CD8-positive, alpha-beta memory T cell (primary cell): ENCODE results near the gene PPP6R3. TPM values are rescaled to one million over a fixed set of nuclear protein-coding genes. Genes with fewer than 3 reads are reported as not detected.

Experiments used
- CTCF ChIA-PET: fragments of 350-600 bp; sonication (Branson Sonifier 250); formaldehyde crosslinking; loops from one replicate; lab custom pipeline; 2021; ENCODE audit warnings: antibody characterized with exemption; lab: Charles Lee
- POLR2A ChIA-PET: fragments of 350-600 bp; sonication (Branson Sonifier 250); formaldehyde crosslinking; loops from one replicate; lab custom pipeline; 2021; ENCODE audit warnings: antibody characterized with exemption; lab: Charles Lee
- DNase-seq, 5 donors: peaks; one replicate each; pipeline versions ENCODE4 v3.0.0 to v3.0.0-alpha.2; 2020 to 2022; ENCODE audit warnings: mixed read lengths in 1 of 5
- H3K27ac ChIP-seq: one replicate; pipeline ENCODE4 v1.7.0; 2013; ENCODE audit warnings: low read depth, mild to moderate bottlenecking, low read length, moderate library complexity
- H3K27me3 ChIP-seq: 2 replicates; pipeline ENCODE4 v1.7.0; 2013; ENCODE audit warnings: low read length, mild to moderate bottlenecking; ENCODE audit not compliant: insufficient read depth, poor library complexity, severe bottlenecking
- H3K36me3 ChIP-seq: 2 replicates; pipeline ENCODE4 v1.7.0; 2013; ENCODE audit warnings: mild to moderate bottlenecking, low read length, moderate library complexity; ENCODE audit not compliant: insufficient read depth
- H3K4me1 ChIP-seq: 2 replicates; pipeline ENCODE4 v1.7.0; 2013; ENCODE audit warnings: mild to moderate bottlenecking, low read length, moderate library complexity; ENCODE audit not compliant: insufficient read depth
- H3K4me3 ChIP-seq: 2 replicates; pipeline ENCODE4 v1.7.0; 2013; ENCODE audit warnings: mild to moderate bottlenecking, low read length
- H3K9me3 ChIP-seq: 2 replicates; pipeline ENCODE4 v1.7.0; 2013; ENCODE audit warnings: mild to moderate bottlenecking, low read length
- H3K27ac Mint-ChIP-seq, 8 donors: one replicate each; pipeline ENCODE4 v1.8.0; 2020 to 2021; ENCODE audit warnings: mixed read lengths in 8 of 8, mild to moderate bottlenecking in 6 of 8, inconsistent platforms in 3 of 8, moderate library complexity in 3 of 8
- H3K27me3 Mint-ChIP-seq, 2 donors: one replicate each; pipeline ENCODE4 v1.8.0; 2020 to 2021; ENCODE audit warnings: mixed read lengths in 2 of 2, mild to moderate bottlenecking in 1 of 2, moderate library complexity in 1 of 2
- H3K36me3 Mint-ChIP-seq, 3 donors: one replicate each; pipeline ENCODE4 v1.8.0; 2020 to 2021; ENCODE audit warnings: mixed read lengths in 3 of 3, inconsistent platforms in 1 of 3, mild to moderate bottlenecking in 1 of 3
- H3K4me1 Mint-ChIP-seq, 3 donors: one replicate each; pipeline ENCODE4 v1.8.0; 2020 to 2021; ENCODE audit warnings: mixed read lengths in 3 of 3, inconsistent platforms in 1 of 3, mild to moderate bottlenecking in 1 of 3
- H3K4me3 Mint-ChIP-seq, 7 donors: one replicate each; pipeline ENCODE4 v1.8.0; 2020 to 2021; ENCODE audit warnings: mixed read lengths in 7 of 7, mild to moderate bottlenecking in 6 of 7, moderate library complexity in 4 of 7, inconsistent platforms in 2 of 7
- H3K9me3 Mint-ChIP-seq, 5 donors: one replicate each; pipeline ENCODE4 v1.8.0; 2020 to 2022; ENCODE audit warnings: mixed read lengths in 5 of 5, mild to moderate bottlenecking in 3 of 5, moderate library complexity in 2 of 5, inconsistent platforms in 1 of 5
- polyA plus RNA-seq: library from polyadenylated mRNA; unstranded; fragments of 300-500 nt; fragmentation: Illumina TruSeq; gene quantifications from one replicate; pipeline ENCODE4 v1.2.3, GENCODE V29; 2021
- total RNA-seq, 2 experiments: library from RNA; stranded (reverse); gene quantifications; one replicate each; pipeline ENCODE4 v1.2.3, GENCODE V29; 2021

The PPP6R3 gene
- total and polyA plus RNA-seq, 3 experiments from 2014 or later: 49.3 to 119 (median 118) TPM

DNA sequence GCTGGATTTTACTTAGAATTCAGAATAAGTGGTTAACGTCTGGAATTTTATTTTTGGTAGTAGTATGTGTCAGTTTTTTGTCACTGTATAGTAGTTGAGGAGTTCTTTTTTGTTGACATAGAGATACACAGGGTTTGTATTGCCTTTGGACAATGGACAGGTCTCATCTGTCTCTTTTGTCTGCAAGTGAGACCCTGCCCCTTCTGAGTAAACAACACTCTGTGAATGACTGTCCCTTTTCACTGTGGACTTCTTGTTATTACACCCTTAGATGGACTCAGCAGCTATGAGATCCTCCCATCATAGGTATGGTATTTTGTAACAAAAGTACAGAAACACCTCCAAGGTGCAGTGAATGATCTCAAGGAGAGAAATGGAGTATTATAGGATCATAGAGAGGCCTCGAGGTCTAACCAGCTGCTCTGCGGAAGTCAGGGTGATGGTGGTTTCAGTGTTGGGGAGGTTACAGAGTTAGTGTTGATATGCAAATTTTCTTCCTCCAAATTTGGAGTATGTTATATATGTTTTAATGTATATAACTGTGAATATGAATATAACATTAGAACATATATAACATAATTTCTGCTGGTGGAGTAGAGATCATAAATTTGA is 7.8 kb downstream of the PPP6R3 start:
- CTCF ChIA-PET: no interaction called here
- peak overlapping the region; percentile 28 to 69 (median 51) for H3K4me3 Mint-ChIP-seq
- DNase-seq: no peak
- H3K4me3 ChIP-seq: peak overlapping the region; percentile 6
- no peak overlapping the region for H3K27ac ChIP-seq
- H3K9me3 ChIP-seq: no peaks in the 10 kb centered on the region
- H3K9me3 Mint-ChIP-seq: no peaks in the 10 kb centered on the region
- POLR2A ChIA-PET: no interaction called here
- H3K4me1 Mint-ChIP-seq: peaks cover 87 to 95% (median 94%) of the 10 kb centered on the region in 3 donors
- H3K36me3 Mint-ChIP-seq: peaks cover 0 to 26% (median 6%) of the 10 kb centered on the region in 3 donors
- H3K36me3 ChIP-seq: peaks cover 4% of the 10 kb centered on the region
- no peaks in the 10 kb centered on the region for H3K27me3 ChIP-seq
- H3K27ac Mint-ChIP-seq: peak overlapping the region; percentile 13 to 86 (median 64)
- peaks cover 0 to 3% of the 10 kb centered on the region in 2 donors for H3K27me3 Mint-ChIP-seq
- H3K4me1 ChIP-seq: peaks cover 94% of the 10 kb centered on the region

DNA sequence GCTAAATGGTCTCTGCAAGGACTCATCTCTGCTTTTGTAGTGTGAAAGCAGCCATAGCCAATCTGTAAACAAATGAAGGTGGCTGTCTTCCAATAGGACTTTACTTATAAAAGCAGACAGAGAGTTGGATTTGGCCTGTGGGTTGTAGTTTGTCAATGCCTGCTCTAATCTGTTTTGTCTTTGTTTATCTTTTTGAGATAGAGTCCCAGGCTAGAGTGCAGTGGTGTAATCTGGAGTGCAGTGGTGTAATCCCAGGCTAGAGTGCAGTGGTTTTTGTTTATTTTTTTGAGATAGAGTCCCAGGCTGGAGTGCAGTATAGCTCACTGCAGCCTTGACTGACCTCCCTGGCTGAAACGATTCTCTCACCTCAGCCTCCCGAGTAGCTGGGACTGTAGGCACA is 8.6 kb downstream of the PPP6R3 start:
- peak overlapping the region in 6 of 7 donors; percentile 28 to 82 (median 70) for H3K4me3 Mint-ChIP-seq
- Histone ChIP-seq H3K27ac (no peak overlapping the region), H3K4me3 (no peak overlapping the region), H3K4me1 (peaks cover 94% of the 10 kb centered on the region), H3K9me3 (no peaks in the 10 kb centered on the region), H3K27me3 (no peaks in the 10 kb centered on the region), H3K36me3 (peaks cover 6% of the 10 kb centered on the region)
- H3K4me1 Mint-ChIP-seq: peaks cover 88 to 95% (median 94%) of the 10 kb centered on the region in 3 donors
- peaks cover 0 to 3% of the 10 kb centered on the region in 2 donors for H3K27me3 Mint-ChIP-seq
- no peak for DNase-seq
- POLR2A ChIA-PET: no interaction called here
- no peaks in the 10 kb centered on the region for H3K9me3 Mint-ChIP-seq
- peak overlapping the region in 6 of 8 donors; percentile 42 to 86 (median 62) for H3K27ac Mint-ChIP-seq
- peaks cover 0 to 28% (median 6%) of the 10 kb centered on the region in 3 donors for H3K36me3 Mint-ChIP-seq
- CTCF ChIA-PET: no interaction called here

DNA sequence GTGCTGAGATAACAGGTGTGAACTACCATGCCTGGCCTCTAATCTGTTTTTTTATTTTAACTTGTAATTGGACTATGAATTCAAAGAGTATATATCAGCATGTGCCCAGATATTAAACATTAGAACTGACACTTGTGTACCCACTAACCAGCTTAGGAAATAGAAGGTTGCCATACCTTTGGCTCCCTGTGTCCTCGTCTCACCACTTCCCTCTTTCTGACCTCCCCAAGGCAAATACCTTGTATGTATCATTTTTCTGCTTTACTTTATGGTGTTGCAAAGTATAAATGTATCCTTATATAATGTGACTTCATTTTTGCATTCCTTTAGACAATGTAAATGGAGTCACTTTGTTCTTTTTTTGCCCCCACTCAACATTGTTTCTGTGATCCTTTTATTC is 9.1 kb downstream of the PPP6R3 start:
- Mint-ChIP-seq H3K36me3 (peaks cover 0 to 29% (median 6%) of the 10 kb centered on the region in 3 donors), H3K27me3 (peaks cover 0 to 3% of the 10 kb centered on the region in 2 donors), H3K4me1 (peaks cover 87 to 95% (median 94%) of the 10 kb centered on the region in 3 donors), H3K9me3 (no peaks in the 10 kb centered on the region), H3K27ac (peak overlapping the region in 7 of 8 donors; percentile 55 to 94 (median 82)), H3K4me3 (peak overlapping the region in 6 of 7 donors; percentile 28 to 82 (median 70))
- peaks cover 6% of the 10 kb centered on the region for H3K36me3 ChIP-seq
- H3K4me3 ChIP-seq: no peak overlapping the region
- H3K27ac ChIP-seq: no peak overlapping the region
- H3K9me3 ChIP-seq: no peaks in the 10 kb centered on the region
- DNase-seq: no peak
- peaks cover 90% of the 10 kb centered on the region for H3K4me1 ChIP-seq
- CTCF ChIA-PET: no interaction called here
- H3K27me3 ChIP-seq: no peaks in the 10 kb centered on the region
- POLR2A ChIA-PET: no interaction called here

DNA sequence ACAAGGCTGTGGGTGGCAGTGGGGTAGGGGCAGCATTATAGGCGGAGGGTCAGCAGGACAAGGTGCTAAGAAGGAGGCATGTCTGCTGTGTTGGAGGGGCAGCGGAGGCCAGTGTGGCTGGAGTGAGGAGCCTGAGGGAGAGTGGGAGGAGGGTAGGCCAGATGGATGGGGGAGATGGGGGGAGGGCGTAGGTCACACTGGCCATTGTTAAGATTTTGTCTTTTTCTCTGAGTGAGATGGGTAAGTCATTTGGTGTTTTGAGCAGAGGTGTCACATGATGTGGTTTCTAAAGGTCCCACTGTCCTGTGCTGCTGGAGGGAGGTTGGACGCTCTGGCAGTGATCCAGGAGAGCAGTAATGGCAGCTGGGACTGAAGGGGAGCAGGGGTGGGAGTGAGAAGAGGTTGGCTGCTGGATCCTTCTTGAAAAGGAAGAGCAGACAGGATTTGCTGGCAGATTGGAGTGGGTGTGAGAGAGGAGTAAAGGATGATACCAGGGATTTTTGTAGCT is 9.8 kb downstream of the PPP6R3 start:
- POLR2A ChIA-PET: interaction anchor here (0.6 kb wide), 1 partner anchor 220 kb away, joined by 4 read pairs; no protein-coding TSS in a partner anchor
- CTCF ChIA-PET: no interaction called here

DNA sequence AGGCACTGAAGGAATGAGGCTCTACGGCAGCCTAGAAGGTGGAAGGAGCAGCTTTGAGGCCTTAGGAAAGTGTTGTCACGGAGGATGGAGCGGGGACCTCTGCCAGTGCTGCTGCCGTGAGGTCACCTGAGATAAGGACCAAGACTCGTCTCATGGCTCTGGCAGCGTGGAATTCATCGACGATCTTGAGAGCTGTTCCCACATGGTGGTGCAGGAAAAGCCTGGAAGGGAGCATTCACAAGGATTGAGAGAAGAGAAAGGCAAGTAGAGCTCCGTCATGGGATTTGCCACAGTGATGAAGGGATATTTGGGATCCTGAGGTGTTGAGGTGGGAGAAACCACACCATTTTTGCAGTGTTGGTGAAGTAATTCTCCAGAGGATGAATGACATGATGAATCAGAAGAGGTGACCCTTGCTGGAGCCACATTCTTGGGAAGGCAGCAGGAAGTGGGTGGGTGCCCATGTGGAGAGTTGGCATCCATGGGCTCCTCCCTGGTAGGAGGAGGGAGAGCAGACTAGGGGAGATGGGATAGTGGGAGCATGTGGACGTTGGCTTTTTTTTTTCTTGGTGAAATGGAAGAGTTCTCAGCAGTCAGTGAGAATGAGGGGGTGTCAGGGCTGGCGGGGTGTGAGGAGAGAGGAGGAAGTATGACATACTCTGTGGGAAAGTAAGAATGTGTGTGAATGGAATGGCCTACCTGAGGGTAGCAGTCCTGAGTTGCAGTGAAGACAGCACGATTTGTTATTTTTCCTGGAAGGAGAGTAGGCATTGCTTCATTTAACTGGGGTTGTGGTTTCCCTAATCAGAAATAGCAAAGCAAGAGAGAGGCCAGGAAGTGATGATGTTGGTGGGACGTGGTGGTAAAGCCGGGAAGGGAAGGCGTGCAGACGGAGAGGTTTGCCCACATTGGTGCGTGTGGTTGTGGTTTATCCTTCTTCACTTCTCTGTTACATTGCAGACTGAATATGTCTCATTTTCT is 11.1 kb downstream of the PPP6R3 start:
- Histone ChIP-seq H3K27ac (no peak overlapping the region), H3K4me1 (peaks cover 75% of the 10 kb centered on the region), H3K9me3 (no peaks in the 10 kb centered on the region), H3K4me3 (peak overlapping the region; percentile 18), H3K27me3 (no peaks in the 10 kb centered on the region), H3K36me3 (peaks cover 6% of the 10 kb centered on the region)
- H3K36me3 Mint-ChIP-seq: peaks cover 0 to 27% (median 6%) of the 10 kb centered on the region in 3 donors
- H3K27me3 Mint-ChIP-seq: peaks cover 0 to 3% of the 10 kb centered on the region in 2 donors
- peak overlapping the region; percentile 77 to 94 (median 90) for H3K27ac Mint-ChIP-seq
- CTCF ChIA-PET: no interaction called here
- peaks cover 74 to 84% (median 83%) of the 10 kb centered on the region in 3 donors for H3K4me1 Mint-ChIP-seq
- DNase-seq: peak; percentile 23 to 58 (median 51)
- H3K4me3 Mint-ChIP-seq: peak overlapping the region; percentile 44 to 85 (median 77)
- POLR2A ChIA-PET: no interaction called here
- no peaks in the 10 kb centered on the region for H3K9me3 Mint-ChIP-seq

More for the DNA sequence above, 9.8 kb downstream of the PPP6R3 start:
- Histone ChIP-seq H3K4me1 (peaks cover 83% of the 10 kb centered on the region), H3K36me3 (peaks cover 6% of the 10 kb centered on the region), H3K27me3 (no peaks in the 10 kb centered on the region), H3K4me3 (no peak overlapping the region), H3K9me3 (no peaks in the 10 kb centered on the region), H3K27ac (no peak overlapping the region)
- no peak for DNase-seq
- H3K9me3 Mint-ChIP-seq: no peaks in the 10 kb centered on the region
- peaks cover 0 to 32% (median 6%) of the 10 kb centered on the region in 3 donors for H3K36me3 Mint-ChIP-seq
- H3K4me1 Mint-ChIP-seq: peaks cover 83 to 91% (median 91%) of the 10 kb centered on the region in 3 donors
- peaks cover 0 to 3% of the 10 kb centered on the region in 2 donors for H3K27me3 Mint-ChIP-seq
- peak overlapping the region in 7 of 8 donors; percentile 56 to 94 (median 82) for H3K27ac Mint-ChIP-seq
- H3K4me3 Mint-ChIP-seq: peak overlapping the region; percentile 20 to 82 (median 68)

DNA sequence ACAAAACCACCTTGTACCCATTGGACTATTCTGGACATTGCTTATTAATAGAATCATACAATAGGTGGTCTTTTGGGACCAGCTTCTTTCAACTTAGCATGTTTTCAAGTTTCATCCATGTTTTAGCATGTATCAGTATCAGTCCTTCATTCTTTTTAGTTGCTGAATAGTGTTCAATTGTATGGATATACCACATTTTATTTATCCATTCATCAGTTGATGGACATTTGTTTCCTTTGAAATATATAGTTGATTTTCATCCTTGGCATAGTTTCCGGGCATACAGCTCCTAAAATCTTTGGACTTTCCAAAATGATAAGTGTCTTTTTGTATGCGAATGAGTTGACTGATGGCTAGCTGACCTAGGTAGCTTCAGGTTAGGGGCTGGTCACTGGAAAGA is 12.2 kb downstream of the PPP6R3 start:
- Histone ChIP-seq H3K27me3 (no peaks in the 10 kb centered on the region), H3K9me3 (no peaks in the 10 kb centered on the region), H3K4me3 (no peak overlapping the region), H3K27ac (no peak overlapping the region), H3K36me3 (peaks cover 6% of the 10 kb centered on the region), H3K4me1 (peaks cover 70% of the 10 kb centered on the region)
- Mint-ChIP-seq H3K27ac (peak overlapping the region in 7 of 8 donors; percentile 45 to 94 (median 86)), H3K4me1 (peaks cover 75 to 86% (median 85%) of the 10 kb centered on the region in 3 donors), H3K36me3 (peaks cover 0 to 29% (median 4%) of the 10 kb centered on the region in 3 donors), H3K4me3 (peak overlapping the region in 4 of 7 donors; percentile 42 to 77 (median 60)), H3K27me3 (peaks cover 0 to 3% of the 10 kb centered on the region in 2 donors), H3K9me3 (no peaks in the 10 kb centered on the region)
- POLR2A ChIA-PET: no interaction called here
- CTCF ChIA-PET: no interaction called here
- DNase-seq: no peak

DNA sequence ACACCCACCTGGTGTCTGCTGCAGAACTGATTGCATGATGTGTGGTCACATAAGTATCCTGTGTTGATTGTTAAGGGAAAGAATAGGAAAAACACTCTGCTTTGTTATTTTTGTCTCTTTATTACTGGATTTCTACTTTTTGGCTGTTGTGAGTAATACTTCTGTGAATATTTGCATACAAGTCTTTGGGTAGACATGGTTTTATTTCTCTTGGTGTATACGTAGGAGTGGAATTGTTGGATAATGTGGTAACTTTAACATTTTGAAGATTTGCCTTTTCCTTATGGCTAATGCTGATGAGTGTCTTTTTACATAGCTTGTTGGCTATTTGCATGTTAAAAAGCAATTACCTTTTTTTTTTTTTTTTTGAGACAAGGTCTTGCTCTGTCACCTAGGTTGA is 13.1 kb downstream of the PPP6R3 start:
- Histone ChIP-seq H3K36me3 (peaks cover 6% of the 10 kb centered on the region), H3K27ac (no peak overlapping the region), H3K9me3 (no peaks in the 10 kb centered on the region), H3K4me3 (no peak overlapping the region), H3K4me1 (peaks cover 61% of the 10 kb centered on the region), H3K27me3 (no peaks in the 10 kb centered on the region)
- POLR2A ChIA-PET: no interaction called here
- H3K9me3 Mint-ChIP-seq: no peaks in the 10 kb centered on the region
- H3K4me3 Mint-ChIP-seq: peak overlapping the region in 5 of 7 donors; percentile 2 to 58 (median 49)
- H3K36me3 Mint-ChIP-seq: peaks cover 0 to 33% (median 4%) of the 10 kb centered on the region in 3 donors
- H3K27me3 Mint-ChIP-seq: peaks cover 0 to 3% of the 10 kb centered on the region in 2 donors
- DNase-seq: no peak
- peaks cover 71 to 86% (median 84%) of the 10 kb centered on the region in 3 donors for H3K4me1 Mint-ChIP-seq
- CTCF ChIA-PET: no interaction called here
- peak overlapping the region in 7 of 8 donors; percentile 22 to 92 (median 34) for H3K27ac Mint-ChIP-seq
